Osteocyte (in vitro differentiated cells): ENCODE data around the gene CCDC141. TPM values are rescaled to one million over a fixed set of nuclear protein-coding genes. Genes with fewer than 3 reads are reported as not detected.

Experiments
- DNase-seq: peaks from one replicate; pipeline ENCODE4 v3.0.0; 2021; ENCODE audit warnings: mixed read lengths; ENCODE audit not compliant: unreplicated experiment; ENCODE audit errors: extremely low spot score
- H3K27ac Mint-ChIP-seq: one replicate; pipeline ENCODE4 v1.8.0; 2021; ENCODE audit warnings: mild to moderate bottlenecking, mixed read lengths; ENCODE audit not compliant: unreplicated experiment
- H3K27me3 Mint-ChIP-seq: one replicate; pipeline ENCODE4 v1.8.0; 2021; ENCODE audit warnings: mixed read lengths; ENCODE audit not compliant: unreplicated experiment
- H3K36me3 Mint-ChIP-seq: one replicate; pipeline ENCODE4 v1.8.0; 2021; ENCODE audit warnings: mixed read lengths; ENCODE audit not compliant: unreplicated experiment
- H3K4me1 Mint-ChIP-seq: one replicate; pipeline ENCODE4 v1.8.0; 2021; ENCODE audit warnings: mixed read lengths; ENCODE audit not compliant: unreplicated experiment
- H3K4me3 Mint-ChIP-seq: one replicate; pipeline ENCODE4 v1.8.0; 2021; ENCODE audit warnings: mild to moderate bottlenecking, moderate library complexity, mixed read lengths; ENCODE audit not compliant: unreplicated experiment
- H3K9me3 Mint-ChIP-seq: one replicate; pipeline ENCODE4 v1.8.0; 2021; ENCODE audit warnings: mixed read lengths; ENCODE audit not compliant: unreplicated experiment
- total RNA-seq: library from RNA; stranded (reverse); gene quantifications from 2 replicates; pipeline ENCODE4 v1.2.1, GENCODE V29; 2021
- TF ChIP-seq, protein P1 (sequence below): fragments of 200-600 bp; sonication (generic); IDR thresholded peaks from 2 replicates; pipeline ENCODE4 v1.5.0; 2021; ENCODE audit warnings: antibody characterized with exemption, mild to moderate bottlenecking, moderate library complexity

The CCDC141 gene
- total RNA-seq, 1 donor from 2014 or later, result not detected

- DNase-seq, result no peak
- TF ChIP-seq, protein P1, sequence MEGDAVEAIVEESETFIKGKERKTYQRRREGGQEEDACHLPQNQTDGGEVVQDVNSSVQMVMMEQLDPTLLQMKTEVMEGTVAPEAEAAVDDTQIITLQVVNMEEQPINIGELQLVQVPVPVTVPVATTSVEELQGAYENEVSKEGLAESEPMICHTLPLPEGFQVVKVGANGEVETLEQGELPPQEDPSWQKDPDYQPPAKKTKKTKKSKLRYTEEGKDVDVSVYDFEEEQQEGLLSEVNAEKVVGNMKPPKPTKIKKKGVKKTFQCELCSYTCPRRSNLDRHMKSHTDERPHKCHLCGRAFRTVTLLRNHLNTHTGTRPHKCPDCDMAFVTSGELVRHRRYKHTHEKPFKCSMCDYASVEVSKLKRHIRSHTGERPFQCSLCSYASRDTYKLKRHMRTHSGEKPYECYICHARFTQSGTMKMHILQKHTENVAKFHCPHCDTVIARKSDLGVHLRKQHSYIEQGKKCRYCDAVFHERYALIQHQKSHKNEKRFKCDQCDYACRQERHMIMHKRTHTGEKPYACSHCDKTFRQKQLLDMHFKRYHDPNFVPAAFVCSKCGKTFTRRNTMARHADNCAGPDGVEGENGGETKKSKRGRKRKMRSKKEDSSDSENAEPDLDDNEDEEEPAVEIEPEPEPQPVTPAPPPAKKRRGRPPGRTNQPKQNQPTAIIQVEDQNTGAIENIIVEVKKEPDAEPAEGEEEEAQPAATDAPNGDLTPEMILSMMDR, result no peak
- H3K4me1 Mint-ChIP-seq, result no peaks in the 10 kb centered on the region
- H3K36me3 Mint-ChIP-seq, result no peaks in the 10 kb centered on the region
- no peak overlapping the region for H3K4me3 Mint-ChIP-seq
- H3K27me3 Mint-ChIP-seq, result peaks cover 25% of the 10 kb centered on the region
- no peak overlapping the region for H3K27ac Mint-ChIP-seq
- H3K9me3 Mint-ChIP-seq, result no peaks in the 10 kb centered on the region
Measured at GRCh38 chr2:178783889-178784288, 266.0 kb downstream of the CCDC141 start.

- H3K4me3 Mint-ChIP-seq, result no peak overlapping the region
- no peaks in the 10 kb centered on the region for H3K4me1 Mint-ChIP-seq
- H3K36me3 Mint-ChIP-seq, result no peaks in the 10 kb centered on the region
- no peak for DNase-seq
- H3K9me3 Mint-ChIP-seq, result no peaks in the 10 kb centered on the region
- H3K27ac Mint-ChIP-seq, result no peak overlapping the region
- H3K27me3 Mint-ChIP-seq, result peaks cover 16% of the 10 kb centered on the region
- TF ChIP-seq, protein P1, result no peak
Measured at GRCh38 chr2:178782236-178782635, 267.7 kb downstream of the CCDC141 start.

Other genes with a start within 250 kb of the CCDC141 start
- 0.10 TPM in 1 of 2 replicates, not detected in the other for gene TTN, start 242.7 kb downstream of the CCDC141 start, total RNA-seq
- gene SESTD1, start 214.7 kb upstream of the CCDC141 start, total RNA-seq, result 99.1 and 103 TPM in 2 replicates